HG02852 (cell line): Measurements from ENCODE around the gene DIPK1C.

Experiments used
- ATAC-seq: cut with Tn5 transposase; IDR thresholded peaks from one replicate; pipeline ENCODE4 v1.9.1; 2021; ENCODE audit warnings: mild to moderate bottlenecking, moderate library complexity; ENCODE audit not compliant: unreplicated experiment

The DIPK1C gene

DNA sequence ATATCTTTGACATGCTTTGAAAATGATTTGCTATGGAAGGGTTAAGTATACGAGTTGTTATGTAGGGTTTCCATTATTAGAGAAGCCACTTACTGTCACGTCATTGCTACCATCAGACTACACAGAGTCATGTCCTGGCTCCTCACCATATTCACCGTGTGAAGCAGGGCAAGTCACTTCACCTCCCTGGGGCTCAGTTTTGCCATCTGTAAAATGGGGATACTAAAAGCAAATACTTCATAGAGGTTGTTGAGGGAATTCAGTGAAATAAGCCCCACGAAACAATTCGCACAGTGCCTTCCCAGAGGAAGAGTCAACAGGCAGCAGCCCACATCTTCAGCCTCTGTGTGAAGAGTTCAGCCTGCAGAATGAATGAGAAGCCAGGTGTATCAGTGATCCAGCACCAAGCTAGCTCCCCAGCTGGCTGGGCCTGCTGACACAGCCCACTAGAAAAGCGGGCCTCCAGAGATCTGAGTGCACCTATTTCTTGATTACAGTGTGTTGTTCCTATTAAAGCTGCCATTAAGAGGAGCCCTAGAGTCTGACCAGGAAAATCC, 3.4 kb downstream of the DIPK1C start:
- ATAC-seq: no peak

DNA sequence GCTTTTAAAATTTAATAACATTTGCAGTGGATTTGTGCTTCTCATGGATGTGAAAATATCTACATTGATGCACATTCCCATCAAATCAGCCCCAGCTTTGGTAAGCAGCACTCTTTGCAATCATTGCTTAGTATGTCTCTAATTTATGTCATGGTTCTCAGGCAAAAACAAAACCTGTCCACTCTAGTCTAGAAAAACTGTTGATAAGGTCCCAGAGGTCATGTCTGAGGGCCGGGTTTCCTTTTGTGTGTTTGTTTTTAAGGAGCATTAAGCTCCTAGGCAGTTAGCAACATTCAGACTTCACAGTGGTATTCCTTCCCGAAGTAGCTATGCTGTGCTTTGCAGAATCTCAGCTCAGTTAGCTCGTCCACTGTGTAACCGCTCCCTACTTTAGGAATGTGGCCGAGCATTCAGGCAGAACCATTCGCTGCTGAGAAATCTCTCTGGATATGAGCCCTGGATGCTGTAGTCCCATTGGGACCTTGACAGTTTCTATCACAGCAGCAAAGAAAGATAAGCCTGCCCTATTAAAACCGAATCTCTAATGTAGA, 4.0 kb downstream of the DIPK1C start:
- ATAC-seq: no peak

- no peak for ATAC-seq
Observed at GRCh38 chr18:74451148-74451547, 6.0 kb downstream of the DIPK1C start.

DNA sequence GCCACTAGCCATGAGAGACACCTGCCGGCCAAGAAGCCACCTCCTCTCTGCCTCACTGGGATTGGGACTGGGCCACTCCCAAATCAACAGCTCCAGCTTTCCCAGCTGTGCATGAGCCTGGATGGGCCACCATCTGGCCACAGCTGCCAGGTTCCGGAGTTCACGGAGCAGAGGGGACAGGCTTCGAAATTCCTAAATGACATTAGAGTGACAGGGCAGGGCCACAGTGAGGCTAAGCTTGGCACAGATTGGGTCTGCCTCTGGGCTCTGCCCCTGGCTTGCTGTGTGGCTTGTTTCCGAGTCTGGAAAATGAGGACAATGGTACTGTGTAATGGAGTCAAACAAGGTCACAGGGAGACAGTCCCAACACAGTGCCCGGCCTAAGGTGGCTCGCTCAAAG, 6.5 kb downstream of the DIPK1C start:
- ATAC-seq: no peak

DNA sequence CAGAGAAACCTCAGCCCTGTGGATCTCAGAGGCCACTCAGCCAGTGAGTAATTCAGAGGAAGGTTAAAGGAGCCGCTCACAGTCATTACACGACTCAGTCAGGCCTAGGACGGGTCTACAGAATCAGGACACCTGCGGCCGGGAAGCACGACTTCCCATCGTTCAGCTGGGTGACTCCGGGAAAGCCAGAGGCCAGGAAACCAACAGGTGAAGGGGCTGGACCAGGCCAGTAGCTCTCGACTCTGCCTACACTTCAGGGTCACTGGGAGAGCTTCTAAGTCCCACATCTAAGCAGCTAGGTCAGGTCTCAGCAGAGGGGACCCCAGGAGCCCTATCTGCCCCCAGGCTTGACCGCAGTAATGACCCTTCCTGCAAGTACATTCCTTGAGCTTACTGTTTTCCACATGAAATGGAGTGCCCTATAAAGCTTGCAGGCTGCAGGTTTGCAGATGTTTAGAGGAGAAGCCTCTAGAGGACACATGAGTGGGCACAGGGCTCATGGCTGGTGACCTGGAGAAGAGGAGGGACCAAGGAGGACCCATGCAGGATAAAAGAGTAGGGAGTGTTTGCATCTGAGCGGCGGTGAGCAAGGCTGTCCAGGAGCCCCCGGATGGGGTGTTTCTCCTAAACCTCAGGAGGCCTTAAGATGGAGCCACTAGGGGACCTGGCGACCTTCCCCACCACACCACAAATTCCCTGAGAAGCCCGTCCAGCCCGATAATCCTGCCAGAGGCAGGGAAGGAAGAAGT, 9.5 kb downstream of the DIPK1C start:
- no peak for ATAC-seq

DNA sequence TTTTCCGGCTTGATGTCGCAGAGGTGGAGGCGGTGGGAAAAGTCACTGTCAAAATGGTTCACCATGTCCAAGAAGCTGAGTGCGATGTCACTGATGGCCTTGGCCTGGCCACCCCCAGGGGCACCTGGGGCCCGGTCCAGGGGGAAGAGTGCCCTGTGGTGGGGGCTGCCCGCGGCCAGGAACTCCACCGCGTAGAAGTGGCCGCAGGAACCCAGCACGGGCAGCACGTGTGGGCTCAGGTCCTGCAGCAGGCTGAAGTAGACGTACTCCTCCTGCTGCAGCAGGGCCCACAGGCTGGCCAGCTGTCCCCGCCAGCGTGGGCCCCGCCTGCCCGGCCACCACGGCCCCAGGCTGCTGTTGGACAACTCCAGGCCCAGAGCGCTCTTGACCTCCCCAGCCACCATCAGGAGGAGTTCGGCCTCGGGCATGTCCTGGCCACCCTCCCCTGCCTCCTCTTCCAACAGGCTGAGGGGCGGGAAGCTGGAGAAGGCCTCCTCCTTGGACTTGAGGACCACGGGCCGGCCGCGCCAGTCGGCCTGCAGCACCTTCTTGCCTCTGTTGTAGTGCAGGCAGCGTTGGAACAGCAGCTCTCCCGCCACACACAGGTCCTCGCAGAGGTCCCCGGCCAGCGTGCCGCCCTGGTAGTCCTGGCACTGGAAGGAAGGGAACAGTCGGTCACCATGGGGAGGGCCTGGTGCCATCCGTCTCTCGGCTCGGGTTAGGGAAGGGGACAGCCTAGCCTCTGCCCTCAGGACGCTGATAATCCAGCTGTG, 10.3 kb downstream of the DIPK1C start:
- no peak for ATAC-seq

DNA sequence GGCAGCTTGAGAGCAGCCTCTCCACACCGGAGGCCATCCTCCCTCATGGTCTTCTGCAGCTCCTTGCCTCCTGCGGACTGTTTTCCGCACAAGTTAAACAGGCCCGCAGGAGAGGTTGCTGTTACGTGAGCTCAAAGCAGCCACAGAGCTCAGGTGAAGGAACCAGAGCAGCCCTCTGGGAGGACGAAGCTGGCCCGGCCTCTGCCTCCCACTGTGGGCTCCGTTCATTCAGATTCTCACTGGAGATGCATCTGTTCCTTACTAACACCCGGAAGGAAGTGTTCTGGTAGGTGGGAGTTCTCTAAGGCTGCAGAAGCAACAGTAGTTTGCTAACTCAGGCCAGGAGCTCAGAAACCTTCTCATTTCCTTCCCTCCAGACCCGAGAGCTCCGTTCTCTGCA, 10.9 kb downstream of the DIPK1C start:
- ATAC-seq: no peak

GRCh38 chr18:74445585-74445984, 11.5 kb downstream of the DIPK1C start:
- no peak for ATAC-seq

GRCh38 chr18:74444104-74444503, 13.0 kb downstream of the DIPK1C start:
- no peak for ATAC-seq

GRCh38 chr18:74440808-74441427, 16.2 kb downstream of the DIPK1C start:
- no peak for ATAC-seq

DNA sequence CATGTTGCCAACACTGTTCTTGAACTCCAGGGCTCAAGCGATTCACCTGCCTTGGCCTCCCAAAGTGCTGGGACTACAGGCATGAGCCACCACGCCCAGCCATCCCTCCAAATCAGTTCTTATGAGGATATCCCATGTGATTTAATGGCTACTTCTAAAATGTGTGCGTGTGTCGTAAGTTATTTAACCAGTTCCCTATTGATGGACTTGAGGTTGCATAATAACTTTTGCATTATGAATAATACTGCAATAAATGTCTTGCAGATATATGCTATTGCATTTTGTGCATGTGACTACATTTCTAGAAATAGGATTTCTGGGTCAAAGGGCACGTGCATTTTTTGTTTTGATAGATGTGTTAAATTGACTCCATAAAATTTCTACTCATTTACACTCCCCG, 19.0 kb downstream of the DIPK1C start:
- no peak for ATAC-seq

- no peak for ATAC-seq
Observed at GRCh38 chr18:74436158-74436769, 20.8 kb downstream of the DIPK1C start.

DNA sequence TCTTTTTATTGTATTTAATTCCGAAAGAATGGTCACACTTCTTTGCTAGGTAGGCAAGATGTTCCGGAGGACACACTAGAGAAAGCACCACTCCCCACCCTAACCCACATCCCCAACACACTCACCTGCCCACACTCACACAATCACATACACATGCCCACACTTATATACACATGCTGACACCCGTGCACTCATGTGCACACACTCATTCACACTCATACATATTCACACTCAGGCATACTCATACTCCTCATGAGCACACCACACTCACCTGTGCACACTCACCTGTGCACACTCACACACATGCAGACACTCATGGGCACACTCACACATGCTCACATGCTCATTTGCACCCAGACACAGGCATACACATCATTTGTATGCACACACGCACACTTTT, 21.4 kb downstream of the DIPK1C start:
- ATAC-seq: no peak

GRCh38 chr18:74434466-74434865, 22.6 kb downstream of the DIPK1C start:
- ATAC-seq: no peak

- ATAC-seq: no peak
Observed at GRCh38 chr18:74430806-74431571, 26.1 kb downstream of the DIPK1C start.

- ATAC-seq: no peak
Observed at GRCh38 chr18:74430231-74430630, 26.9 kb downstream of the DIPK1C start.

DNA sequence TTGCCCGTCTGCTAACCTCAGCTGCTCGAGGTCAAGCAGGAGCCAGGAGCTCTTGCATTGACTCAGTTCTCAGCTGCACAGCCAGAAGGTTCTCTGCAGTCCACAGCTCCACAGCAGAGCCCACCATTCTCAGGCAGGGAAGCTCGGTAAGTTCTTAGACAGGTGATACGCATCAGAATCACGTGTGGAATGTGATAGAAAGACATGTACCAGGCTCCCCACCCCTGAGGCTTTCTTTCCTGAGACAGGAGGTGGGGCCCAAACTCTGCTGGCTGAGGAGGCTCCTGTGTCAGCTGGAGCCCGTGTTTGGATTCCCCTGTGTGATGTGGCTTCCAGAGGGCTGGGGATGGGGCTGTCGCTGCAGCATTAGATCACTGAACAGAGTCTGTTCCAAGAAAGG, 28.0 kb downstream of the DIPK1C start:
- no peak for ATAC-seq

DNA sequence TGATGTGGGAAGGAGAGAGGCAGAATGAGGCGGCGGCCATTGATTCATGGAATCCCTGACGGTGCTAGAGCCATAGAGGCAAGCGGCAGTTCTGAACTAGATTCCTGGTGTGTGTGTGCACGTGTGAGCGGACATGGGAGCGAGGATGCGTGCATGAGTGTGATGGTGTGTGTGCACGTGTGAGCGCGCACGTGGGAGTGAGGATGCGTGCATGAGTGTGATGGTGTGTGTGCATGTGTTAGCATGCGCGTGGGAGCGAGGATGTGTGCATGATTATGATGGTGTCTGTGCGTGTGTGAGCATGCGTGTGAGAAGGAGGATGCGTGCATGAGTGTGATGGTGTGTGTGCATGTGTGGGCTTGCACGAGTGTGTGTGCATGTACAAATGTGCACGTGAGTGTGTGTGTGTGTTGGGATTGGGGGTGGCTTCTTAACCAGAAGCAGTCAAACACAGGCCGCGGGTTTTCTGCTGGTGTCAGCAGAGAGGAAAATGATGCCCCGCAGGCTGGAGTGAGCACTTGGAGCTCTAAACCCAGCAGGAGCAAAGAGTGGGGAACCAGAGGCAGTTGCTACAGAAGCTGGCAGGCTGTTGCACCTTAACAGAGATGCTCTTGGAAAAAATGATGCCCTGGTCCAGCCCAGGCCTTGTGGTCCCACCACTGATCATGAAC, 29.5 kb downstream of the DIPK1C start:
- no peak for ATAC-seq

- ATAC-seq: no peak
Observed at GRCh38 chr18:74425876-74426275, 31.2 kb downstream of the DIPK1C start.

DNA sequence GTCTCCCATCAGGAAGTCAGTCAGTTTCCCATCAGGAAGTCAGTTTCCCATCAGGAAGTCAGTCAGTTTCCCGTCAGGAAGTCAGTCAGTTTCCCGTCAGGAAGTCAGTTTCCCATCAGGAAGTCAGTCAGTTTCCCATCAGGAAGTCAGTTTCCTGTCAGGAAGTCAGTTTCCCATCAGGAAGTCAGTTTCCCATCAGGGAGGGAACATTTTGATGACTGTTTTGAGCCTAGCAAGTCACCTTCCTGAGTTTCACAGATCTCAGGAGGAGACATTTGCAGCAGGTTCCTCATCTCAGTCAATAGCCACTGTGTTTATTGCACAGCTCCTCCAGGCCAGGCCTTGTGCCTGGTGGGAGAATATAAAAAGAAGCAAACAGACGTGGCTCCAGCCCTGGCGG, 31.9 kb downstream of the DIPK1C start:
- no peak for ATAC-seq
